DND-41 (cell line): ENCODE measurements around the gene KRTAP6-1.

Experiments
- CTCF ChIP-seq: IDR thresholded peaks from 2 replicates; pipeline ENCODE4 v1.5.1; 2012; ENCODE audit warnings: borderline replicate concordance, low read length, moderate library complexity, mild to moderate bottlenecking; ENCODE audit not compliant: poor library complexity, severe bottlenecking; ENCODE audit errors: extremely low read depth
- EZH2 ChIP-seq: IDR thresholded peaks from 3 replicates; pipeline ENCODE4 v1.6.1; 2012; ENCODE audit warnings: borderline replicate concordance, low read depth, mild to moderate bottlenecking, moderate library complexity, low read length, inconsistent platforms; ENCODE audit not compliant: severe bottlenecking

GRCh38 chr21:30620522-30620921 is 6.8 kb upstream of the KRTAP6-1 start, which contains the start of gene KRTAP20-4:
- TF ChIP-seq CTCF, result no peak
- no peak for TF ChIP-seq EZH2
